Gastrocnemius medialis (tissue), 4 donors: ENCODE data around the gene RND2. TPM values are rescaled to one million over a fixed set of nuclear protein-coding genes. Genes with fewer than 3 reads are reported as not detected.

Source experiments
- ATAC-seq, 2 donors: fragments of 150-250 bp; one replicate each; pipeline ENCODE4 v1.9.1; 2016
- DNase-seq, 2 donors: peaks; one replicate each; pipeline ENCODE4 v3.0.0-alpha.2; 2019
- H3K27ac ChIP-seq, 4 donors: fragments of 200-600 bp; sonication (generic); 1 replicate in 1 of 4; 2 replicates in 3 of 4; pipeline ENCODE4 v1.5.1; 2016 to 2018; ENCODE audit warnings: mild to moderate bottlenecking in 2 of 4, moderate library complexity in 1 of 4
- H3K27me3 ChIP-seq, 3 donors: fragments of 200-600 bp; sonication (generic) in 2 of 3; 1 replicate in 1 of 3; 2 replicates in 2 of 3; pipeline versions ENCODE4 v1.5.1 to v1.6.0; 2016 to 2019; ENCODE audit warnings: mild to moderate bottlenecking in 1 of 3, moderate library complexity in 1 of 3
- H3K36me3 ChIP-seq, 2 donors: fragments of 200-600 bp; sonication (generic) in 1 of 2; one replicate each; pipeline ENCODE4 v1.5.1; 2017 to 2018
- H3K4me1 ChIP-seq, 2 donors: fragments of 200-600 bp; sonication (generic) in 1 of 2; one replicate each; pipeline ENCODE4 v1.5.1; 2016 to 2017; ENCODE audit warnings: mild to moderate bottlenecking in 2 of 2
- H3K4me3 ChIP-seq, 4 donors: fragments of 200-600 bp; sonication (generic) in 3 of 4; 1 replicate in 1 of 4; 2 replicates in 3 of 4; pipeline ENCODE4 v1.5.1; 2016 to 2019; ENCODE audit warnings: mild to moderate bottlenecking in 2 of 4
- H3K9me3 ChIP-seq, 3 donors: fragments of 200-600 bp; sonication (generic) in 2 of 3; 1 replicate in 1 of 3; 2 replicates in 2 of 3; pipeline ENCODE4 v1.5.1; 2016 to 2019
- POLR2A ChIP-seq, 2 donors: fragments of 450-650 bp; IDR thresholded peaks; one replicate each; pipeline ENCODE4 v1.6.1; 2017; ENCODE audit warnings: antibody characterized with exemption in 2 of 2, mild to moderate bottlenecking in 2 of 2, moderate library complexity in 2 of 2
- in situ Hi-C, 4 donors: fragments of 200-750 bp; cut with MboI; loops; one replicate each; pipeline versions ENCODE4 v1.15.0 to v1.8.0; 2017; ENCODE audit warnings: low sequenced_read_pairs in 4 of 4
- intact Hi-C: fragments of 100-400 bp; cut with DNase I; formaldehyde crosslinking; loops from one replicate; pipeline ENCODE4 v1.15.1; 2023; ENCODE audit warnings: low total_unique reads
- total RNA-seq, 4 donors: library from RNA; depleted of rRNA; stranded (reverse); fragments of >200 nt; gene quantifications; one replicate each; pipeline versions ENCODE4 v1.1.0 to v1.2.3, GENCODE V29; 2016
- TF ChIP-seq, protein P1 (sequence below), 5 experiments: fragments of 450-650 bp in 3 of 5; fragments of 200-600 bp in 2 of 5; sonication (generic) in 2 of 5; IDR thresholded peaks in 4 of 5; conservative IDR thresholded peaks in 1 of 5; 1 replicate in 4 of 5; 2 replicates in 1 of 5; pipeline ENCODE4 v1.5.1; 2016 to 2019; ENCODE audit warnings: antibody characterized with exemption in 5 of 5, mild to moderate bottlenecking in 3 of 5, moderate library complexity in 3 of 5

RND2 gene
- total RNA-seq, 4 donors from 2014 or later: 0.04 to 0.10 (median 0.10) TPM; not detected in 1

DNA sequence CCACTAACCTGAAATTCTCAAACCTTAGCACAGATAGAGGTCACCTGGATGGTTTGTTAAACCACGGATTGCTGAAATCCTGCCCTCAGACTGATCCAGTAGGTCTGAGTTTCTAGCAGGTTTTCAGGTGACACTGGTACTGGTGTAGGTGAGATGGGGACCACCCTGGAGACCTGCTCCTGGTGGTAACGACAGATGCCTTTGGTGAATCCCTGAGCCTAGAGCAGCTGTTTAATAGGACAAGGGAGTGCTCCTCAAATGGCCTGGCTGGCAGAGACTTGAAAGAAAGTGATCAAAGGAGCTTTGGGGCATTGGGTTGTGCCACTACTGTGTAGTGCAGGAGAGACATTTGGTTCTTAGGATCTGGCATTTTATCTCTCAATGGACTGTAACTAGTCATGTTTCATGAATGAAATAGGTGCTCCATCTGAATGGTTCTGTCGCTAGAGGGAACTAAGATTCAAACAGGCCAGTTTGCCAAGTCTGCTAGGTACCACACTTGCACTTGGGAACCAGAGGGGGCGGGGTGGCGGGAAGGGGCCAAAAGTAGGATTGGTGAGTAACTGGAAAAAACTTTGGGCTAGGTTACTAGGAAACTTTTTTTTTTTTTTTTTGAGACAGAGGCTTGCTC lies 21.4 kb upstream of the RND2 start:
- H3K27ac ChIP-seq: peak overlapping the region in 2 of 4 donors; percentile 24 to 40
- peaks cover 15 to 22% of the 10 kb centered on the region in 2 donors for H3K4me1 ChIP-seq
- no peak overlapping the region for H3K4me3 ChIP-seq
- in situ Hi-C loops: loop anchor here in 1 of 4 donors (25.0 kb wide), 1 partner anchor 309 kb away; no protein-coding TSS in a partner anchor
- peaks cover 2 to 45% of the 10 kb centered on the region in 2 donors for H3K36me3 ChIP-seq
- H3K9me3 ChIP-seq: no peaks in the 10 kb centered on the region
- H3K27me3 ChIP-seq: no peaks in the 10 kb centered on the region
- no peak for TF ChIP-seq POLR2A (IDR thresholded peaks at IDR 0.05)
- TF ChIP-seq, protein P1, sequence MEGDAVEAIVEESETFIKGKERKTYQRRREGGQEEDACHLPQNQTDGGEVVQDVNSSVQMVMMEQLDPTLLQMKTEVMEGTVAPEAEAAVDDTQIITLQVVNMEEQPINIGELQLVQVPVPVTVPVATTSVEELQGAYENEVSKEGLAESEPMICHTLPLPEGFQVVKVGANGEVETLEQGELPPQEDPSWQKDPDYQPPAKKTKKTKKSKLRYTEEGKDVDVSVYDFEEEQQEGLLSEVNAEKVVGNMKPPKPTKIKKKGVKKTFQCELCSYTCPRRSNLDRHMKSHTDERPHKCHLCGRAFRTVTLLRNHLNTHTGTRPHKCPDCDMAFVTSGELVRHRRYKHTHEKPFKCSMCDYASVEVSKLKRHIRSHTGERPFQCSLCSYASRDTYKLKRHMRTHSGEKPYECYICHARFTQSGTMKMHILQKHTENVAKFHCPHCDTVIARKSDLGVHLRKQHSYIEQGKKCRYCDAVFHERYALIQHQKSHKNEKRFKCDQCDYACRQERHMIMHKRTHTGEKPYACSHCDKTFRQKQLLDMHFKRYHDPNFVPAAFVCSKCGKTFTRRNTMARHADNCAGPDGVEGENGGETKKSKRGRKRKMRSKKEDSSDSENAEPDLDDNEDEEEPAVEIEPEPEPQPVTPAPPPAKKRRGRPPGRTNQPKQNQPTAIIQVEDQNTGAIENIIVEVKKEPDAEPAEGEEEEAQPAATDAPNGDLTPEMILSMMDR (IDR thresholded peaks at IDR 0.05 in 4 of 5, conservative IDR thresholded peaks at IDR 0.05 in 1 of 5): no peak
- ATAC-seq: peak; percentile 34 to 57
- intact Hi-C loops: no loop called here
- peak in 1 of 2 donors; percentile 71 for DNase-seq

DNA sequence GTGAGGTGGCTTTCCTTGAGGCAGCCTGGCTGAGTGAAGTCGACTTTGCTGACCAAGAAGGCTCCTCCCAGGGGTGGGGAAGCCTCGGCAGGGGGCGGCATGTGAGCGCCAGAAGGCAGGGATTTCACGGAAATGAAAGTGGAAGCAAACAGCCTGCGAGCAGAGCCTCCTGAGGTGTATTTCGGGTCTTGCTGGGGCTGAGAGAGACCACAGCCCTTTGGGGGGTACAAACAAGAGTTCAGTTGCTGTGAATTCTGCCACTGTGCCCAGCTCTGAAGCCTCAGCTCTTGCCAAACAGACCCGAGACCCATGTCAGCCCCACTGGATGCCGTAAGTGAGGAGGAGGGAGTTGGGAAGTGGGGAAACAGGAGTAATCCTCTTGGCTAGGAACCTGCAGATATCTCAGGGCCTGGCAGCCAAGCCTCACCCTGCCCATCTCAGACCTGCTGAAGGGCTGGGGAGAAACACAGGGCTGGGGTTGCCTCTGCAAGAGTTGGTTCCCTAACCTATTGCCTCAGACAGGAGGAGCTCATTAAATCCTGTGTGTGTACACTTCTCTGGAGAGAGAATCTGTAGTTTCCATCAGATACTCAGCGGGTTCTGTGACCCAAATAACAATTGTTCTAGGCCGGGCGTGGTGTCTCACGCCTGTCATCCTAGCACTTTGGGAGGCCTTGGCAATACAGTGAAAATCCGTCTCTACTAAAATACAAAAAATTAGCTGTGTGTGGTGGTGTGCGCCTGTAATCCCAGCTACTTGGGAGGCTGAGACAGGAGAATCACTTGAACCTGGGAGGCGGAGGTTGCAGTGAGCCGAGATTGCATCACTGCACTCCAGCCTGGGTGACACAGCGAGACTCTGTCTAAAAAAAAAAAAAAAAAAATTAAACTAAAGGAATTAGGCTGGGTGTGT lies 18.1 kb upstream of the RND2 start, which contains the start of gene IFI35:
Gene IFI35, plus strand, starts transcription at position 146 of the 913 bp plus-strand sequence. Its CDS starts 164 bp downstream, at position 310.
- peak; percentile 66 to 77 for DNase-seq
- in situ Hi-C loops (loop anchor here in 1 of 4 donors (25.0 kb wide), 1 partner anchor 305 kb away; no protein-coding TSS in a partner anchor), intact Hi-C loops (no loop called here)
- H3K4me1 ChIP-seq: peaks cover 2 to 18% of the 10 kb centered on the region in 2 donors
- H3K4me3 ChIP-seq: peak within 1 kb of the TSS; percentile 63 to 75 (median 67)
- peak; percentile 74 to 81 for ATAC-seq
- peak within 1 kb of the TSS; percentile 78 to 84 (median 84) for H3K27ac ChIP-seq
- no peaks in the 10 kb centered on the region for H3K9me3 ChIP-seq
- H3K27me3 ChIP-seq: no peaks in the 10 kb centered on the region
- TF ChIP-seq POLR2A (IDR thresholded peaks at IDR 0.05): peak; percentile 16 to 32
- TF ChIP-seq, protein P1 (IDR thresholded peaks at IDR 0.05 in 4 of 5, conservative IDR thresholded peaks at IDR 0.05 in 1 of 5): peak in 2 of 5 experiments; percentile 48 to 49
- peaks cover 2 to 19% of the 10 kb centered on the region in 2 donors for H3K36me3 ChIP-seq

DNA sequence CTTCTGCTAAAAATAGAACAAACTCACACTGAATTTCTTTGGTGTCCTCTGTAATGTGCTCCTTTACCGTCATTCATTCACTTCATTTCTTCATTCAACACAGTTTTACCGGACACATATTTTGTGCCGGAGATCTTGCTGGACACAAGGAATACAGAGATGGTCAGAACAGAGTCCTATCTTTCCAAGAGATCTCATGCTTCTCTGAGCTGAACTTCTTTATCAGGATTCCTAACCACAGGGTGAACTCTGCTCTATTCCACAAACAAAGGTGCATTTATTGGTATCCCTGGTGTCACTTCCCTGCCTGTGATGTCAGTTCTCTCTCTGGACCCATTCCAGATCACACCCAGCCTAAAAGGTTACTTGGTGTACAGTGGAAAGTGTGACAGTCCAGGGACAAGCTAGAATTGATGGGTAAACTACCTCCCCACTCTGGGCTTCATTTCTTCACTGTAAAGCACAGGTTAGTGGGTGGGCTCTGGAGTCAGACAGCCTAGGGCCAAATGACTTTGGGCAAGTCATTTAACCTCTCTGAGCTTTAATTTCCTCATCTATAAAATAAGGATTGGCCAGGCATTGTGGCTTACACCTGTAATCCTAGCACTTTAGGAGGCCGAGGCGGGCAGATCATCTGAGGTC lies 14.2 kb upstream of the RND2 start:
- Histone ChIP-seq H3K9me3 (no peaks in the 10 kb centered on the region), H3K27ac (peak overlapping the region; percentile 3 to 47 (median 23)), H3K4me3 (no peak overlapping the region), H3K27me3 (no peaks in the 10 kb centered on the region), H3K4me1 (peaks cover 7 to 18% of the 10 kb centered on the region in 2 donors), H3K36me3 (peaks cover 0 to 1% of the 10 kb centered on the region in 2 donors)
- in situ Hi-C loops: loop anchor here in 1 of 4 donors (25.0 kb wide), 1 partner anchor 302 kb away; no protein-coding TSS in a partner anchor
- intact Hi-C loops: no loop called here
- DNase-seq (no peak), ATAC-seq (no peak)
- peak in 1 of 2 donors; percentile 9 for TF ChIP-seq POLR2A (IDR thresholded peaks at IDR 0.05)
- TF ChIP-seq, protein P1 (IDR thresholded peaks at IDR 0.05 in 4 of 5, conservative IDR thresholded peaks at IDR 0.05 in 1 of 5): no peak

DNA sequence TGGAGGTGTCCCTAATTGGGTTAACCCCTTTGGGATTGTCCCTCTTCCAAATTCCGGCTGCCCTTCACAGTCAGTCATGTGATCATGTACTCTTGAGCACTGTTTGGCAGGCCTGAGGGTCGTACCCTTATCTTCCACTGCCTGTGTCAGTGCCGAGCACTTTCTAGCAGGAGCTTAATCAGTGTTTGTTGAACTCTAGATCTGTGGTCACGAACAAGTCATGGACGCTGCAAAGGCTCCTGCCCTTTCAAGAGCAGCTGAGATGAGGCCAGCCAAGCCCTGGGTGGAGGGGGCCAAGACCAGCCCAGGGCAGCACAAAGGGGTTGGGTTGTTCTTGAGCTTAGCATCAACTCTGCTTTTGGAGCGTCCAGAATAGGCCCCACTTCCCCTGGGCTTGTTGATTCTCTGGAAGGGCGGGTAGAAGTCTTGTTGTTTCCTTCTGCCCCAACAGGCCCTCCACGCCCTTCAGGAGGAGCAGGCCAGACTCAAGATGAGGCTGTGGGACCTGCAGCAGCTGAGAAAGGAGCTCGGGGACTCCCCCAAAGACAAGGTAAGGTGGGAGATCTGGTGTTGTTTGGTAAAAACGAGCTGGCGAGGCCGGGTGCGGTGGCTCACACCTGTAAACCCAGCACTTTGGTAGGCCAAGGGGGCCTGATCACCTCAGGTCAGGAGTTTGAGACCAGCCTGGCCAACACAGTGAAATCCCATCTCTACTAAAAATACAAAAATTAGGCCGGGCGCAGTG lies 13.1 kb upstream of the RND2 start:
- ATAC-seq (no peak), DNase-seq (no peak)
- TF ChIP-seq POLR2A (IDR thresholded peaks at IDR 0.05): no peak
- TF ChIP-seq, protein P1 (IDR thresholded peaks at IDR 0.05 in 4 of 5, conservative IDR thresholded peaks at IDR 0.05 in 1 of 5): no peak
- Histone ChIP-seq H3K4me3 (no peak overlapping the region), H3K27ac (peak overlapping the region; percentile 21 to 78 (median 27)), H3K9me3 (no peaks in the 10 kb centered on the region), H3K27me3 (no peaks in the 10 kb centered on the region), H3K36me3 (peaks cover 0 to 9% of the 10 kb centered on the region in 2 donors), H3K4me1 (peaks cover 17 to 21% of the 10 kb centered on the region in 2 donors)
- intact Hi-C loops: no loop called here
- in situ Hi-C loops: loop anchor here in 1 of 4 donors (25.0 kb wide), 1 partner anchor 300 kb away; no protein-coding TSS in a partner anchor
